HG02678 (cell line): ENCODE results near the gene WNT5B.

Experiments used
- ATAC-seq: cut with Tn5 transposase; IDR thresholded peaks from one replicate; pipeline ENCODE4 v1.9.1; 2021; ENCODE audit warnings: mild to moderate bottlenecking, moderate library complexity; ENCODE audit not compliant: unreplicated experiment

The WNT5B gene

DNA sequence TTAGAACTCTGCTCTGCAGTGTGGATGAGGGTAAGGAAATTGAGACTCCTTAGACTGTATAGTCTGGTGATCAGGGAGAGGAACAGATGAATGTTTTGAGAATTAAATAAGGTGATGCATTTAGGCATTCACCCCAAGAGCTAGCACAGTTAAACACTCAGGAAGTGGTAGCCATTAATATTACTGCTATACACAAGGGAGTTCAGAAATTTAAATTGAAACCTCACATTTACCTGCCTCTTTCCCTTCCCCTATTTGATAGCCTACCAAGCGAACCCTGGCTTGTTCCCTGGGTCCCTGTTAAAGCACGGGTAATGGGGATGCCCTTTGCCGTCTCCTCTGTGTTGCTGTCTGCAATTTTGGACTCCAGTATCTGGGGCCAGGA, 18.2 kb downstream of the WNT5B start:
- ATAC-seq = no peak

DNA sequence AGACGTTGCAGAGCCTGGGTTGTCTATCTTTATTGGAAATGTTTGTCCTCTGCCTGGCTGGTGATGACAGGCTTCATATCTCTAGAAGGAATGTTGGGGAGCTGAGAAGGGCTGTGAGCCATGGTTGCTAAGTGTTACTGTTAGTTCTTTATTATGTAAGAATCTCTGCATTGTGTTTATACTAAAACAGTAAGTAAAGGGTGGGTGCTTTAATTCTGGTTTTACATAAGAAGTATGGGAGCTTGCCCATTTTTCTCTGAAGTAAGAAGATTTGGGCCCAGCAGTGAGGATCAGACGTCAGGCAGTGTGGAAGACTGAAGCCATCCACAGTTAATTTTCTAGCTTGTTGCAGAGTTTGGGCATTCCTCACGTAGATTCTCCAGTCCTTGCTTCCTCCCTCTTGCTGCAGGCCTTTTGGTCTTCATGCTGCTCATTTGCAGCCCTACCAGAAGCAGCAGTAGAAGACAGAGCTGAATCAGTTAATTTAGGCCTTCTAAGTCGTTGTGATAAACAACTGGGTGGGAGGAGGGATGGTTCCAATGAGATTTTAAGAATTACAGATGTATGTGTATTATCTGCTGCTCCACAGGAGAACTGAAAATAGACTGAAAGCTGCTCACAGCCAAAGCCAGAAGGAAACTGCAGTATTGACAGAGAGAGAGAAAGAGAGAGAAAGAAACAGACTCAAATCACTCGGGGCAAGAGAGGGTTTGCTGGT, 21.4 kb downstream of the WNT5B start:
- ATAC-seq = no peak

DNA sequence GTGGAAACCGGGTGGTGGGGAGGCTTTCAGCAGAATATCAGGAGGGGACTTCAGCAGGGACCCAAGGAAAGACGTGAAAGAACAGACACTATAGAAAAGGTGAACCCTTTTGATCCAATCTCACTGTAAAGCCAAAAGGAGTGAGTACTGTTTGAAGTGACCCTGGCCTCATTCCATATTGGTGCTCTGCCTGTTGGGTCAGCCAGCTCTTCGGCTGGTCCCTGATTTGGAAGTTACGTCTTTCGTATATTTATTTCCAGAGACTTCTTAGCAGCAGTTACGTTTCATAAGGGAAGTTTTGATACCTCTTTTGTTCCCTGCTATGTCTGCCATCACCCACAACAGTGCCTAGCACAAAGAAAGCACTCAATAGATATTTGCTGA, 21.9 kb downstream of the WNT5B start:
- no peak for ATAC-seq

DNA sequence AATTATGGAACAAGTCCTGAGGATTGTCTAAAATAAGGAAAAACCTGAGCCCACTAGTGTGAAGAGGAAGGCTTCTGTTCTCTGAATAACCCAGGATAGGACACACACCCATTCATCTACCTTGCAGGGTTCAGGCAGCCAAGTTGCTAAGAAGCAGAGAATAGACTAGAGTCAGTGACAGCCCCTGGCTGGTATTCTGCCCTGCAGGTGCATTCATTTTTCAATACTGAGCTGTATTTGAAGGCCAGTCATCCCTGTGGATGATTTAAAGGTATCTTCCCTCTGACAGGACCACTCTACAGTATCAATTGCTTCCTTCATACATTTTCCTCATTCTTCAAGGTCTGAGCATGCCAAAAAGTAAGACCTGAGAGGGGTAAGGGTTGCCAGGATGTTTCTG, 22.9 kb downstream of the WNT5B start:
- ATAC-seq = no peak

DNA sequence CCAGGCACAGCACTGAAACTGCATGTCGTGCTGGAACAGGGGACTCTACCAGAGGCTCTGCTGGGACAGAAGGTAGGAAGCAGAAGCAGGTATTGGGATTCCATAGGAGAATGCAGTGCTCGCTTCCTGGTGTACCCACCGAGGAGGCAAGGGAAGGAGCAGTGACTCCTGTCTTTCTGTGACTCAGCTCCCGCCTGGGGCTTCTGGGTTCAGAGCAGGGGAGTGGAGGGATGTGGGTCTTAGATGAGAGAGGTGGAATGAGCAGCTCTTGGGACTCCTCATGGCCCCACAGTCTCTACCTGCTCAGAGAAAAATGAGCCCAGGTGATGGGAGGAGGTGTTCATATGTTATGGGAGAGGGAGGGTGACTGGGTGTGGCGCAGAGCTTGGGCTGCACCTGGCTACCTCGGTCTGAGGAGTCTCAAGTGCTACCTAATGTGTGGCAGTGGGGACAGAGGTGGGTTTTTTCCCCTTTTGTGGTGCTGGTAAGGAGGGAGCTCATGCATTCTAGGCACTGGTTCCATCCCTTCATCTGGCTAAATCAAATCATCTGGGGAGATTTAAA, 26.3 kb downstream of the WNT5B start:
- no peak for ATAC-seq

DNA sequence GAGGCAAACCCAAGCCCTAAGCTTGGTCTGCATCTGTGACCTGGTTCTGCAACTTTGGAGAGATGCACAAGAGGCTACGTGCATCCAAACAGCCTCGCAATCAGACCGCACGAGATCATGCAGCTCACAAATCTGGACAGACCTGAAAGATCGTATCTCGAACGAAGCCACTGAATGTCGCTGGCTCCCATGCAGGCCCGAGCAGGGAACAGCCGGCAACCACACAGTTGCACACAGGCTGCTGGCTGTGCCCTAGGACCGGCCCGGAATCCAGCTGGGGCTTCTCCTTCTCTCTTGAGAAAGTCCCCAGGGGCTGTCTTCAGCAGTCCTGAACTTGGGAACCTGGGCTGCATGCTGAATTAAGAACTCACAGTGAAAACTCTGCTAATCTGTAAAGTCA, 27.9 kb downstream of the WNT5B start:
- ATAC-seq = no peak

DNA sequence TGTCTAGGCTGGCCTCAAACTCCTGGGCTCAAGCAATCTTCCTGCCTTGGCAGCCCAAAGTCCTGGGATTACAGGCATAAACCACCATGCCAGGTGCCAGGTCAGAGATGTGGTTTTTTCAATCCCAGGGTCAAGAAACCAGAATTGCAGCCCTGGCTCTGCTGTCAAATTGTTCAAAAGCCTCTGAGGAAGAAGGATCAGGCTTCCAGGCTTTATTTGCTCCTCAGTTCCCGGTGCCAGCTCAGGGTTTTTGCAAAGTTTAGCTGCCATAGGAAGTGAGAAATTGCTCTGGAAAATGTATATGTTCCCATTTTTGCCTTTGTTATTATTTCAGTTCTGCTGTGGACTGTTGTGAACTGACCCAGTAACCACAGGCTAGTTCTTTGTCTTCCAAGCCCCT, 28.7 kb downstream of the WNT5B start:
- ATAC-seq = no peak

DNA sequence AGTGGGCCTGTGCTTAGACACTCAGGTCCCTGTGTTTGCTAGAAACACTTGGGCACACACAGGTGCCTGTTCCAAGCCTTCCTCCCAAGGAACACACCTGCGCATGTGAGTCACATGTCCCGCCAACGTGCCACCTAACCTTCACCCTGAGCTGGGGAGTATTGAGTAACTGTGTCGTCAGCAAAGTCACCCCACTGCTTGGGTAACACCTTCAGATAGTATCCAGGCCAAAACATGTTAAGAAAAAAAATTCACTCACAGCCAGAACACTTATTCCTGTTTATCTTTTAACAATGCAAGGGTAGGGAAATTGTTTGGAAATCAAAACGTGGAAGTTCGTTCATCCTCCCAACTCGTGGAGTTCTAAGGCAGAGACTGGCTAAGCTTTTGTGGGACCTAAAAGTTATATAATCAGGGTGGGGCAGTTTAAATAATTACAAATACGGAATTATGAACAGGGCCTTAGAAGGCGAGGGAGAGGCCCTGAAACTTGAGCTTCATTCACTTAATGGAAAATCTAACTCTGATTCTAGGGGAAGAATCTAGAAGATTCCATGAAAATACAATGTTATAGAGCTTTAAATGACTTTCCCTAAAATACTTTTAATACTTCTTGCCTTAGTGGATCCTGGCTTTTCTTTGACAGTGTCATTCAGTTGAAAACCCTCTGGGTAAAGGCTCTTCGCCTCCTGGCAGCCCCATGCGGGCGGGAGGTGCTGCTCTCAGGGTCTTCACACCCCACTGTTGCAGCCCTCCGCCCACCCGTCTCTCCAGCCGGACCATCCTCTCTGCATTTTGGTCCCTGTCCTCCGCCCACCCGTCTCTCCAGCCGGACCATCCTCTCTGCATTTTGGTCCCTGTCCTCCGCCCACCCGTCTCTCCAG, 31.5 kb downstream of the WNT5B start:
- ATAC-seq = no peak

DNA sequence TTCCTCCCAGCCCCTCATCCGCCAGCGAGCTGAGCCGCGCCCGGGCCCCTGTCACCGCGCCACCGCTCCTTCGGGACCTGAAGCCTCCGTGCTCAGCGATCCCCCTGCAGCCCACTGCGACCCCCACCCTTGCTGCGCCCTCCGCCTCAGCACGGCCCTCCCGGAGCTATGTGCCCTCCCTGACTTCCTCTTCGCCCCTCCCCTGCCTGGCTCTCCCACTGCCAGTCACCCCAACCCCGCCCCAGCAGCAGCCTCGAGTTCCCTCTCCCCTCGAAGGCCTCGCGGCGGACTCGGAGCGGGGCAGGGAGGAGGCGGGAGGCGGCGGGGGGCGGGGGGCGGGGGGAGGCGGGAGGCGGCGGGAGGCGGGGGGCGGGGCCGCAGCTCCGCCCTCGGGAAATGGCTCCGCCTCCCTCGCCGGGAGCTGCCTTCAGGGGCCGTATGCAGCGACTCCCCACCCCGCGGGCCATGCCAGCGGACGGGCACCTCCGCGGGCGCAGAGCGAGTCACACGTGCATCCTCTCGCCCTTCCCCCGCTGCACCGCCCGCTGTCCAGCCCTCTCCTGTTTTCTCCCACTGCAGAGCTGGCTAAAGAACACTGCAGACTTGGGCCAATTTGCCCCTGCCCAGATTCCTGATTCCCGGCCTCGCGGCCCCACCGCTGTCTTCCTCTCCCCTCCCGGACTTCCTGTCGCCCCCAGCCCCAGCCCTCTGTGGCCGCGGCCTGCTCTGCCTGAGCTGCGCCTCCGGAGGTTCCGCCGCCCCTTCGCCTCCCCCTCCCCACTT, 32.7 kb downstream of the WNT5B start:
- ATAC-seq = peak; percentile 69

DNA sequence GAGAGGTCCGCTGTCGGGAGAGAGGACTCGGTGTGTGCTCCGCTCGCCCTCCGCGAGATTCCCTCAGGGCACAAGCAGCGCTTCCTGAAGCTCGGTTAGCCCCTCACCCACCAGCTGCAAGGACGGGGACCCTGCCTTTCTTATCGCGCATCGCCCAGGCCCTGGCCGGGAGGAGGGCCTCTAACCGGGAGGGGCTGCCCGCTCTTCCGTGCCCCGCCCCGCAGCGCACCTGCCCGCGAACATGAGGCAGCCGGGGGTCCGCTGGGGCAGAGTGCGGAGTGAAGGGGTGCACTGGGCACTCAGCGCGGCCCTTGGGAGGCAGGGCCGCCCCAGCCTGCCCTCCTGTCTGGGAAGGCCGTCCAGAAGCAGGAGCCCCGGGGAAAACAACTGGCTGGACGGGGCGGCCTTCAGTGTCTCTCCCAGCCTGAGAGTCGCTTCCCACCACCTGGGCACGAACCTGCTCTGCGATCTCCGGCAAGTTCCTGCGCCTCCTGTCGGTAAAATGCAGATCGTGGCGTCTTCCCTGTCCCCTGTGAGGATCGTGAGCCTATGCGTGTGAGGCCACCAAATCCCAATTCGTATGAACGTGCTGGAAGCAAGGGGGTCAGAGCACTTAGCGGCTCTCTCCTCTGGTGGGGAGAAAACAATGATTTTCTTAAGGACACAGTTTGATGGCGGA, 33.9 kb downstream of the WNT5B start:
- ATAC-seq = no peak

DNA sequence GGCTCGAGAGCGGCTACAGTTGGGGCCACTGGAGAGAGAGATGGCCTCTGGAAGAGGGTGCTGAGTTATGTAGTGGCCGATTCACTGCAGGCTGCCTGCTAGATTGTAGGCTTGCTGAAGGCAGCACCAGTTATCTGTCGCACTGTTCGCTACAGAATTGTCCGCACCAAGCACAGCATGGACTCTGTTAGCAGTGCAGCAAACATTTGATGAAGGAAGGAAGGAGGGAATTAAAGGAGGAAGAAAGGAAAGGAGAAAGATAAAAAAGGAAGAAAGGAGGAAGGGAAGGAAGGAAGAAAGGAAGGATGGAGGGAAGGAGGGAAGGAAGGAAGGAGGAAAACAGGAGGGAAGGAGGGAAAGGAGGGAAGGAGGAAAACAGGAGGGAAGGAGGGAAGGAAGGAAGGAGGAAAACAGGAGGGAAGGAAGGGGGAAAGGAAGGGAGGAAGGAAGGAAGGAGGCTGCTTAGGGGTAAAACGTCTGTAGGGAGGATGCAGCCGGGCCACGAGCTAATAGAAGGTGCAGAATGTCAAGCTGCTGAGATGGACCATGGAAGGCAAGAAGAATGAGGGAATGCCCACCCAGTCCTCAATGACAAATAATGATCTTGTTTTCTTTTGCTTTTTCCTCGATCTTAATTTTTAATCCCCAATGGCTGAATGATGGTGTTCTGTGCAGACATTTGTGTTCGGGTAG, 34.6 kb downstream of the WNT5B start:
- ATAC-seq = no peak

DNA sequence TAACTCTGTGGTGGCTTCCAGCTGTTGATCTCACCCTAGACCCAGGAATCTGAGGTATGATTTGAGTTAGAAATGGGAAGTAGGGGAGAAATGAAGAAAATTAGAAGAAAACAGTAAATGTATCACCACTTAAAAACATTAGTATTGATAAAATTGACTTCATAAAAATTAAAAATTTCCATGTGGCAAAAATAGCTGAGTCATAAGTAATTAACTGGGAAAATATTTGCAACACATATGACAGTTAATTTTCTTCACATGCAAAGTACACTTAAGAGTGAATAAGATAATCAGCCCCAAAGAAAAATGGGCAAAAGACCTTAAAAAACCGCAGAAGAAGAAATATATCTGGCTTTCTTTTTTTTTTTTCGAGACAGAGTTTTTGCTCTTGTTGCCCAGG, 36.3 kb downstream of the WNT5B start:
- no peak for ATAC-seq

DNA sequence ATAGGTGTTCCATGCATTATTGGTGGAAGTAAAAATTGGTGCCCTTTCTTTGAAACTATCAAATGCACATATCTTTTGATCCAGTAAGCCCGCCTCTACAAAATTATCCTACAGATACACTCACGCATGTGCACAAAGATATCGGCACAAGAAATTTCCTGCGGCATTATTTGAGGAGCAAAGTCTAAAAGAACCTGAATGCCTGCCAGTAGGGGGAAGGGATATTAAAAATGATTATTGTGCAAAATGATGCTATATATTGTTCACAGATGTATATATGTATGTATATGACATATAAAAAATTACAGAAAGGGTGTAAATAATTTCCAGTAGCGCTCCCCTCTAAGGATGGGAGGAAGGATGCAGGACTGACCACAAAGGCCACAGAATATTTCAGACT, 37.2 kb downstream of the WNT5B start:
- ATAC-seq = no peak

DNA sequence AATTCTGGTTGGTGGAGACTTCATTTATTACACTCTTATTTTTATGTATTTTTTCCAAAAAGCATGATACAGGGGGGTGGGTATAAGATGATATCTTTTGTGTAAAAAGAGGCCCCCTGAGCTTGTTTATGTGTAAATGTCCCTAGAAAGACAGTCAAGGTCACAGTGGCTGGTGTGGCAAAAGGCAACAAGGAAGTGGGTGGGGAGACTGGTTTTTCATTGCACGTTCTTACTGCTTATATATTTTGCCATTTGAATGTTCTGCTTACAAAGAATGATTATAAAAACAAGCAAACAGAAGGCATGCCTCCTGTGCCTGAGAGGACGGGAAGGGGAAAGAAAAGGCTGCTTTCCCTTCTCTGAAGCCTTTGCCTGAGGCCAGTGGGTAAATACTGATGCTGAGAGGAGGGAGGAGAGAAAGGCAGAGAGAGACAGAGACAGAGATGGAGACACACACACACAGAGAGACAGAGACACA, 37.7 kb downstream of the WNT5B start:
- ATAC-seq = no peak

DNA sequence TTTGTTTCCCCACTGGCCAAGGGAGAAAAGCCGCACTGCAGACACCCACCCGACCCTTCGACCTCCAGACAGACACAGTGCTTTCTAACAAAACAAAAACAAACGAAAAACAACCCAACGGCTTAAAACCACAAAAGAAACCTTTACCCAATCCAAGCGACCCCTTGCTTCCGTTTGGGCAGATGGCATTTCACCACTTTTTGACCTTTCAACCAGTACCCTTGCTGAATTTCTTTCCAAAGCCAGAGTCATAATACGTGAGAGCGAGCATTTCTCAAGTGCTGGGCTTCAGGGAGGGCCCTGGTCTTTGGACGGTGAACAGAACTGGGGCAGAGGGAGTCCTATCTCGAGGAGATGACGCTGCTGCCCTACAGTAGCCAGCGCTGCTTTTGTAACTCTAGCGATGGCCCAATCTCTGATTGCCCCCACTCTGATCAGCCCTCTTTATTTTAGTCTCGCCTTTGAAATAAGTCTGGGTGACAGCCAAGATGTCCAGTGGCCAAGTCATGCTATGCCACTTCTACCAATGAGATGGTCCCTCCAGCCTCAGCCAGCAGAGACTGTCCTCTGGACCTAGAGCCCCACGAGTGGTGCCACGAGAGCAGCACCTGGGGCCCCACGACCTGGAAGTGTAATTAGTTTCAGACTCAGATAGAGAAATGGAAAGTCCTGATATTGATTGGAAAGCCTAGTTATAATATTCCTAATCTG, 40.0 kb downstream of the WNT5B start:
- ATAC-seq = no peak

DNA sequence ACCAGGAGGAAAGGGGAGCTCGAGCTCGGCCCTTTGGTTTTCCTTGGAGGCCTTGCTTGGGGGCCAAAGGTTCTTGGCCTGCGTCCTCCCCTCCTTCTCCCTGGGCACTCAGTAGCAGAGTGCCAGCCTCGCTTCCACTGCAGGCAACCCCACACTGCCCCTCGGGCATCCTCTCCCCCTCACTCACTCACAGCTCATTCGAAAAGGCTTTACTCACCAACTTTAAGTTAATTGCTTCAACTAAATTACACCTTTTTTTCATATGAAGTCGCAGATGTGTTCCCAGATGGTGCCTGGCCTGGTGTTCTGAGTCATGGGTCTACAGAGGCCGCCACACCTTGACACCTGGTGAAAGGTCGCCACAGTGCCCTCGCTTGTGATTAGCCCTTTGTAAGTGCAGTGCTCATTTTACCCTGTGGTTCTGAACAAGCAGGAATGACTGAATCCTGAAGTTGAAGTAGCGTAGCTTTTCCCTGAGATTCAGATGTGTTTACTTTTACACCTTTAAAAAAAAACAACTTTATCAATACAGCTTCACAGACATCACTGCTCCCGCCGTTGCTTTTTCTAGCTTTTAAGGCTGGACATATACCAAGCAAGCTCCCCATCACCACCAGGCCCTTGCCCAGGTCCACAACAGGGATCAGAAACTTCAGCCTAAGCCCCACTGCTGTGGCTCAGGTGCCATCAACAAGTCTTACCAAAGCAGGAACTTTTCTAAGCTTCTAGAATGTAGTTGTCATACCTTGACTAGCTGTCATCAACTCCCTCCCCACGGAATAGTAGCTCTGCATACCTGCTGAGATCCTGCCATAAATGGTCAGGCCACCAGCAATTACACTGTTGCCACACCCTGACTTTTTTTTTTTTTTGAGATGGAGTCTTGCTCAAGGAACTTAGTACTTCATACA, 41.6 kb downstream of the WNT5B start:
- ATAC-seq = no peak

DNA sequence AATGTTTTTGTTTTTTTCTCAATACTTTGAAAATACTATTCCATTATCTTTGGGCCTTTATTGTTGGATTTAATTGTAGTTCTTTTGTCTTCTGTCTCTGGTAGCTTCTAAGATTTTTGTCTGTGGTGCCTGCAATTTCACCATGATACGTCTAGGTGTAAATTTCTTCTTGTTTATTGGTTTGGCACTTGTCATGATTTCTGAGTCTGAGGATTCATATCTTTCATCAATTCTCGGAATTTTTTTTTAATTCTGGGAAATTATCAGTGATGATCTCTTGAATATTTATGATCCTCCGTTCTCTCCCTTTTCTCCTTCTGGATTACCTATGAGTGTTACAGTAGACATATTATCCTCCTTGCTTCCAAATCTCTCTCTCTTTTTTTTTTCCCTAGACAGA, 47.0 kb downstream of the WNT5B start:
- no peak for ATAC-seq

DNA sequence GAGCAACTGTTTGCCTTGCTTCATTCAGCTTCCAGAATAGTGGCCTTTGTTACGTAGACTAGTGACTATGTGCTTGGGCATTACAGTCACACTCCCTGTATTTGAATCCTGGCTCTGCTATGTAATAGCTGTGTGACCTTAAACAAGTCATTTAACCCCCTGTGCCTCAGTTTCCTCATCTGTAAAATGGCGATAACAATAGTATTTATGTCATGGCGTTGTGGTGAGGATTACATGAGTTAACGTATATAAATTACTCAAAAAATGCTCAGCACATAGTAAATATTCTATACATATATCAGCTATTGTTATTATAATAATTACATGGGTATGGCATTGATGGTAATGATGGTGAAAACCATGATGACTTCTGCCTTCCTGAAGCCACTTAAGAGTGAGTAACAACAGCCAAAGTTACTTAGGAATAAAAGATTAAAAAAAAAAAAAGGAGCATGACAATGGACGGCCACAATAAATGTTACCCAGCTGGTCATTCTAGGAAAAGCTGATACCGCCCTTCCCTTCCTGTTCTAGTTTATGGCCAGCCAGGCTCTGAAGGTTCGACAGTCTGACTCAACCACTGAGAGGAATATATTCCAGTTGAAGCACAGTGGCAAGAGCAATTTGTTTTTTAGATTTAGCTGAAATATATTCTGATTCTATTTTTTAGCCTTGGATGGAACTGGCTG, 51.9 kb downstream of the WNT5B start:
- no peak for ATAC-seq
